Dermis microvascular lymphatic vessel endothelial cell (primary cell): ENCODE data around the gene POLE2. TPM values are rescaled to one million over a fixed set of nuclear protein-coding genes. Genes with fewer than 3 reads are reported as not detected.
"Not testable (repeated sequence)": the region's sequence is repeated elsewhere in the genome, so short reads cannot be mapped to it uniquely, and the experiment has no call there.

Experiments used
- DNase-seq, 2 donors: peaks; one replicate each; pipeline versions ENCODE4 v3.0.0 to v3.0.0-alpha.2; 2010; ENCODE audit warnings: low read depth in 2 of 2
- total RNA-seq: library from RNA; depleted of rRNA; stranded (reverse); fragments of >200 nt; gene quantifications from 2 replicates; pipeline ENCODE4 v1.2.1, GENCODE V29; 2014

POLE2 gene
- total RNA-seq = 5.2 and 10.9 TPM in 2 replicates

- peak in 1 of 2 donors; percentile 68 for DNase-seq
These were observed at the start of gene POLE2 for GRCh38 chr14:49687942-49688700. TSS of gene POLE2 (minus strand) at chr14:49688214. CDS start at chr14:49688203, 11 bp downstream.

- not testable (repeated sequence) for DNase-seq
These were observed 47.7 kb upstream of the POLE2 start for GRCh38 chr14:49735669-49736068.

- DNase-seq = no peak
These were observed 45.8 kb upstream of the POLE2 start for GRCh38 chr14:49733836-49734235.

GRCh38 chr14:49732896-49733295, 44.9 kb upstream of the POLE2 start:
- no peak for DNase-seq

- no peak for DNase-seq
These were observed 39.2 kb upstream of the POLE2 start for GRCh38 chr14:49727171-49727570.

GRCh38 chr14:49721733-49722435, 33.9 kb upstream of the POLE2 start:
- not testable (repeated sequence) for DNase-seq

- no peak for DNase-seq
These were observed 32.7 kb upstream of the POLE2 start for GRCh38 chr14:49720744-49721143.

- DNase-seq = not testable (repeated sequence)
These were observed 23.0 kb upstream of the POLE2 start for GRCh38 chr14:49710993-49711392.

- DNase-seq = not testable (repeated sequence)
These were observed 16.5 kb upstream of the POLE2 start for GRCh38 chr14:49704471-49704870.

- no peak for DNase-seq
These were observed 16.0 kb upstream of the POLE2 start for GRCh38 chr14:49703965-49704364.

GRCh38 chr14:49702725-49703124, 14.7 kb upstream of the POLE2 start:
- DNase-seq = no peak

GRCh38 chr14:49693735-49694124, 5.7 kb upstream of the POLE2 start:
- DNase-seq = not testable (repeated sequence)

- DNase-seq = peak; percentile 45 to 85
These were observed 5.1 kb upstream of the POLE2 start, which contains the start of gene KLHDC1 for GRCh38 chr14:49692811-49693734. TSS of gene KLHDC1 (plus strand) at chr14:49693120. CDS start at chr14:49693195, 75 bp downstream.

GRCh38 chr14:49692193-49692757, 4.3 kb upstream of the POLE2 start:
- DNase-seq = peak in 1 of 2 donors; percentile 29

GRCh38 chr14:49691031-49691430, 3.0 kb upstream of the POLE2 start:
- no peak for DNase-seq

GRCh38 chr14:49688701-49689030, 652 bp upstream of the POLE2 start:
- DNase-seq = no peak

GRCh38 chr14:49686425-49686824, 1.6 kb downstream of the POLE2 start:
- DNase-seq = no peak

- DNase-seq = no peak
These were observed 8.7 kb downstream of the POLE2 start for GRCh38 chr14:49679271-49679670.

- no peak for DNase-seq
These were observed 10.4 kb downstream of the POLE2 start for GRCh38 chr14:49677643-49678042.

GRCh38 chr14:49673586-49673985, 14.4 kb downstream of the POLE2 start:
- DNase-seq = no peak

GRCh38 chr14:49670475-49670874, 17.5 kb downstream of the POLE2 start:
- DNase-seq = no peak
